ENCODE measurements around the gene IFT122. TPM values are rescaled to one million over a fixed set of nuclear protein-coding genes. Genes with fewer than 3 reads are reported as not detected.

The IFT122 gene
- total RNA-seq, 1 donor from 2014 or later = 41.6 TPM

DNA sequence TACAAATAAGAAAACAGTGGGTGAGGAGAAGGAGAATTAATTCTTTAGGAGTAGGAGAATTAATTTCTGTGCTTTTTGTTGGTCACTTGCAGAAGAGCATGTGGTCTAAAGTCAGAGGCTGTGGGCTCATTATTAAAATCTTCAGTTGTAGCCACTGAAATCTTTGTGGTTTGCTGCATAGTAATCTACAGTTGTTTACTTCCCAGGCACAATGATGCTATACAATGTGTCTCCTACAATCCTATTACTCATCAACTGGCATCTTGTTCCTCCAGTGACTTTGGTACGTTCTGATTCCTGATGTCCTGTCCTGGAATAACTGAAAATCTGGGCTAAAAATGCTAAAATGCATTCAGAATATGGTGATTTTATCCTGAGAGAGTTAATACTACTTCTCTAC, 21.0 kb downstream of the IFT122 start:
- TF ChIP-seq, protein P1, sequence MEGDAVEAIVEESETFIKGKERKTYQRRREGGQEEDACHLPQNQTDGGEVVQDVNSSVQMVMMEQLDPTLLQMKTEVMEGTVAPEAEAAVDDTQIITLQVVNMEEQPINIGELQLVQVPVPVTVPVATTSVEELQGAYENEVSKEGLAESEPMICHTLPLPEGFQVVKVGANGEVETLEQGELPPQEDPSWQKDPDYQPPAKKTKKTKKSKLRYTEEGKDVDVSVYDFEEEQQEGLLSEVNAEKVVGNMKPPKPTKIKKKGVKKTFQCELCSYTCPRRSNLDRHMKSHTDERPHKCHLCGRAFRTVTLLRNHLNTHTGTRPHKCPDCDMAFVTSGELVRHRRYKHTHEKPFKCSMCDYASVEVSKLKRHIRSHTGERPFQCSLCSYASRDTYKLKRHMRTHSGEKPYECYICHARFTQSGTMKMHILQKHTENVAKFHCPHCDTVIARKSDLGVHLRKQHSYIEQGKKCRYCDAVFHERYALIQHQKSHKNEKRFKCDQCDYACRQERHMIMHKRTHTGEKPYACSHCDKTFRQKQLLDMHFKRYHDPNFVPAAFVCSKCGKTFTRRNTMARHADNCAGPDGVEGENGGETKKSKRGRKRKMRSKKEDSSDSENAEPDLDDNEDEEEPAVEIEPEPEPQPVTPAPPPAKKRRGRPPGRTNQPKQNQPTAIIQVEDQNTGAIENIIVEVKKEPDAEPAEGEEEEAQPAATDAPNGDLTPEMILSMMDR (conservative IDR thresholded peaks at IDR 0.05) = no peak
- H3K4me1 Mint-ChIP-seq (ENCODE audit: unreplicated experiment) = no peaks in the 10 kb centered on the region
- H3K27me3 Mint-ChIP-seq = no peaks in the 10 kb centered on the region
- H3K9me3 Mint-ChIP-seq = no peaks in the 10 kb centered on the region
- no peak for DNase-seq (ENCODE audit: extremely low spot score, unreplicated experiment)
- no peak overlapping the region for H3K27ac Mint-ChIP-seq
- H3K4me3 Mint-ChIP-seq = no peak overlapping the region
- H3K36me3 Mint-ChIP-seq = peaks cover 11% of the 10 kb centered on the region

DNA sequence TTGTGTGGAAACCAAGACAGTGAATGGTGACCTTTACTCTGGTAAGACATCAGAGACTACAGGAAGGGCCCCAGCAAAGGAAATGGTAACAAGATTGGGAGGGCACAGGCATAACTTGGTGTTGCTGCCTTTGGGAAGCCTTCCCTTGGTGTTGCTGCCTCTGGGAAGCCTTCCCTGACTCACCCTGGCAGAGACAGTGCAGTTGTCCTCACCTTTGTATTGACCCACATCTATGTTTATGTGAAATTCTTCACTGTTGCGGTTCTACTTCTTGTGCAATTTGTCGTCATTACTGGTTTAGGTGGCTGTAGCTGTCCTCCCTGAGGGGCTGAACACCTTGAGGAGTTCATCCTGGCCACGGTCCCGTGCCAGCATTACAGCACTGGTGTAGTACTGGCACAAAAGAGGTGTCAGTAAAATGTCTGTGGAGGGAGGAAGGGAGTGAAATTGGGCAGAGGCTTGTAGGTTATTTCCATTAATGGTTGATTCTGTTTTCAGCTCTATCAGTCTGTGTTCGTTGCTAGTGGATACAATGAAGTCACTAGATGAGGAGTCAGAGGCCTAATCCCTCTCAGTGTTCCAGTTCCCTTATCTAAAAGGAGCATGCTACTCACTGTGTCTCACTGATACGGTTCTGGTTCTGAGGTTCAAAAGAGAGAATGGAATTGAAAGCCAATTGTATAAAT, 21.6 kb downstream of the IFT122 start:
- Mint-ChIP-seq H3K27me3 (no peaks in the 10 kb centered on the region), H3K27ac (no peak overlapping the region), H3K4me1 (ENCODE audit: unreplicated experiment) (no peaks in the 10 kb centered on the region), H3K4me3 (no peak overlapping the region), H3K9me3 (no peaks in the 10 kb centered on the region), H3K36me3 (peaks cover 11% of the 10 kb centered on the region)
- TF ChIP-seq, protein P1 (conservative IDR thresholded peaks at IDR 0.05) = no peak
- DNase-seq (ENCODE audit: extremely low spot score, unreplicated experiment) = no peak

DNA sequence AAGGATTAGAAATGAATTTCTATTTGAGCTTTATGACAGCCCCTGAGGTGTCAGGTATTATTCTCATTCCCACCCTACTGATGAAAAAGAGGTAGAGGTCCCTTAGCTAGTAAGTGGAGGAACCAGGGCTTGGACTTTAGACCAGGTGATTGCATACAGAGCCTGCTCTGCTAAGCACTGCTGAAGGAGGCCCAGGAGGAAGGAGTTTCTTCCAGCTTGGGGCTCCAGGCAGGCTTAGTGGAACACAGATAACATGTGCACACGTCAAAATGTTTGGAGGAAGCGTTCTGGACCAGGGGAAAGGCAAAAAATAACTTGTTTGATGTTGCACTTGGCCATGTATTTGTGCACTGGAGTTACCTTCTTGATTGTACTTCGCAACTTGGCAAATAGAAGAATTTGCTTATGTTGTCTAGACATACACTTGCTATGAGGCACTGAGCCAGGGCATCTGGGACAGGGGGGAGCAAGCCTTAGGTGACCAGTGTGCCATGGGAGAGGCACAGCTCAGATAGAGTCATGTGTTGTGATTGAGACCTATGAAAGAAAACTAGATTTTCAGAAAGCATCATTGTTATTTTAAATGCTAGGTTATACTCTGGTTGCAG, 22.4 kb downstream of the IFT122 start:
- no peak overlapping the region for H3K4me3 Mint-ChIP-seq

DNA sequence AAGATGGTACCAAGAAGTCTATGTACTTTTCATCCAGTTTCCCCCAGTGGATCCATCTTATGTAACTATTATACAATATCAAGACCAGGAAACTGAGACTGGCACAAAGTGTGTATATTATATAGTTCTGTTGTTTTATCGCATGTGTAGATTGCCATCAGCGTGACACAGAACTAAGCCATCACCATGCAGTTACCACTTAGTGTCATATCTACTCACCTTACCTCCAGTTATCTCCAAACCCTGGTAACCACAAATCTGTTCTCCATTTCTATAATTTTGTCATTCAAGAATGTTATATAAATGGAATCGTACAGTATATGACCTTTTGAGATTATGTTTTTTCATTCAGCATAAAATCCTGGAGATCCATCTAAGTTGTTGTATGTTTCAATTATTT, 23.1 kb downstream of the IFT122 start:
- no peak for DNase-seq (ENCODE audit: extremely low spot score, unreplicated experiment)
- no peaks in the 10 kb centered on the region for H3K4me1 Mint-ChIP-seq (ENCODE audit: unreplicated experiment)
- H3K27me3 Mint-ChIP-seq = no peaks in the 10 kb centered on the region
- H3K9me3 Mint-ChIP-seq = no peaks in the 10 kb centered on the region
- no peak overlapping the region for H3K27ac Mint-ChIP-seq
- H3K4me3 Mint-ChIP-seq = no peak overlapping the region
- TF ChIP-seq, protein P1 (conservative IDR thresholded peaks at IDR 0.05) = no peak
- H3K36me3 Mint-ChIP-seq = peaks cover 4% of the 10 kb centered on the region

More for the DNA sequence above, 22.4 kb downstream of the IFT122 start:
- TF ChIP-seq, protein P1 (conservative IDR thresholded peaks at IDR 0.05) = no peak
- no peaks in the 10 kb centered on the region for H3K4me1 Mint-ChIP-seq (ENCODE audit: unreplicated experiment)
- peaks cover 5% of the 10 kb centered on the region for H3K36me3 Mint-ChIP-seq
- no peak for DNase-seq (ENCODE audit: extremely low spot score, unreplicated experiment)
- H3K27ac Mint-ChIP-seq = no peak overlapping the region
- no peaks in the 10 kb centered on the region for H3K27me3 Mint-ChIP-seq
- H3K9me3 Mint-ChIP-seq = no peaks in the 10 kb centered on the region

DNA sequence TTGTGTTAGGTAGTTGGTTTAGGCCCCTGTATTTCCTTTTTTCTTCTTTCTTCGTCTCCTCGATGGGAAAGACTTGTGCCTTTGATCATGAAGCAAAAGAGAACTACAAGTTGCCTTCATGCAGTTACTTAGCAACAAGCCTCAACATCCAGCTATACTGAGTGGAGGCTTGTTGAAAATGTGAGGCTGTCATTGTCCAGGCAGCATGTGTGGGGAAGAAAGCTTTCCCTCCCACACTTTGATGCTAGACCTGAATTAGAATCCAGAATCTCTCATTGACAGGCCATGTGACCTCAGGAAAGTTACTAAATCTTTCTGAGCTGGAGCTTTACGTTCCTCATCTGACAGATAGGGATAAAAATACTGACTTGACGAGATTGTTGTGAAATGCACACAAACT, 23.7 kb downstream of the IFT122 start:
- DNase-seq (ENCODE audit: extremely low spot score, unreplicated experiment) = no peak
- TF ChIP-seq, protein P1 (conservative IDR thresholded peaks at IDR 0.05) = no peak
- no peak overlapping the region for H3K4me3 Mint-ChIP-seq
- no peaks in the 10 kb centered on the region for H3K27me3 Mint-ChIP-seq
- peaks cover 3% of the 10 kb centered on the region for H3K36me3 Mint-ChIP-seq
- H3K9me3 Mint-ChIP-seq = no peaks in the 10 kb centered on the region
- no peaks in the 10 kb centered on the region for H3K4me1 Mint-ChIP-seq (ENCODE audit: unreplicated experiment)
- no peak overlapping the region for H3K27ac Mint-ChIP-seq

Data from type B pancreatic cell (in vitro differentiated cells).